Measurements from ENCODE around the gene SPAG16. TPM values are rescaled to one million over a fixed set of nuclear protein-coding genes. Genes with fewer than 3 reads are reported as not detected.
A peak's percentile ranks its signal among the peaks of the same experiment; 100 is the strongest.

Gene SPAG16
- 7.6 TPM for total RNA-seq

- Histone ChIP-seq H3K27me3 (no peaks in the 10 kb centered on the region), H3K4me3 (peak within 1 kb of the TSS; percentile 84 to 85), H3K36me3 (no peaks in the 10 kb centered on the region), H3K27ac (peak within 1 kb of the TSS; percentile 60 to 69), H3K4me1 (peaks cover 0 to 5% of the 10 kb centered on the region in 2 donors), H3K9me3 (no peaks in the 10 kb centered on the region)
- no peak for TF ChIP-seq CTCF (IDR thresholded peaks at IDR 0.05)
- intact Hi-C loops (cut with DNase I), result loop anchor here (1.0 to 2.0 kb wide), 2 partner anchors 134 to 1524 kb away; partner anchors contain the start of gene BARD1
- peak; percentile 83 to 97 for DNase-seq (ENCODE audit: low spot score in 2 of 2)
Observed at GRCh38 chr2:213284105-213285090, at the start of gene SPAG16. SPAG16 (plus strand) TSS chr2:213284464.

DNA sequence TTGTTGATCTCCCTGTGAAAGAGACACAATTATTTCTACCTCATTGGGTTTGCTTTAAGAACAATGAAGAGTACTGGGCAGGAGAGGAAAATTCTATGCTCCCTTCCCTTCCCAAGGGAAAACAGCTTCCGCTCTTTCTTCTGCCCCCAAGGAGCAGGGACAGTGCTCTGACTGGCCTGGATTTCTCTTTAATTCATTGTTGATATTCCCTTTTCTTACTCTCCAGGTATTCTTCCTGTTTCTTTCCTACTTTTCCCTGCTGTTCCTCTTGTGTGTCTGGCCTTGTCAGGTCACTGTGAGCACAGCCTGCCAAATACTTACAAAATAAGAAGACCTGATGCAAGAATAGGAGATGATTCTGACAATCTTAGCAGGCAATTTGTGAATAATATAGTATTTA lies 49.6 kb upstream of the SPAG16 start:
- Histone ChIP-seq H3K27me3 (no peaks in the 10 kb centered on the region), H3K9me3 (no peaks in the 10 kb centered on the region), H3K36me3 (no peaks in the 10 kb centered on the region), H3K4me1 (peaks cover 0 to 12% of the 10 kb centered on the region in 2 donors), H3K27ac (no peak overlapping the region), H3K4me3 (no peak overlapping the region)
- intact Hi-C loops (cut with DNase I), result loop anchor here (5.0 to 10.0 kb wide), 3 partner anchors 82 to 1570 kb away; partner anchors contain the start of genes BARD1 and IKZF2
- no peak for DNase-seq (ENCODE audit: low spot score in 2 of 2)
- TF ChIP-seq CTCF (IDR thresholded peaks at IDR 0.05), result no peak

DNA sequence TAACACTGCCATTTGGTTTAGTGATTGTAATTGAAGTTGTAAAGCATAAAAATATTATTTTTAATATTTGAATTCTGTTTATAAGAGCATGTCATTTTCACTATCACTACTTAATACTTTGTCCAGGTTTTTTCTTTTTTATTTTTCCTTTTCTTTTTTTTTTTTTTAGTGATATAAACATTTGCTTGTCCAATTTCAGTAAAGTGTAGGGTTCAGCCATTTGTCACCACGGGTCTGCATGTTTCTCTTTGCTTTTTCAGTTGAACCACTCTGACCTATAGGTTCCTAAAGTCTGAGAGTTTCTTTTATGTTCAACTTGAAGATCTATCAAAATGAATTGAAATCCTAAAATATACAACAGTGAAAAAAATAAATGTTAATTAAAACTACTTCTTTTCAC lies 48.5 kb upstream of the SPAG16 start:
- Histone ChIP-seq H3K4me1 (peaks cover 0 to 13% of the 10 kb centered on the region in 2 donors), H3K4me3 (no peak overlapping the region), H3K27me3 (no peaks in the 10 kb centered on the region), H3K36me3 (no peaks in the 10 kb centered on the region), H3K9me3 (no peaks in the 10 kb centered on the region), H3K27ac (no peak overlapping the region)
- TF ChIP-seq CTCF (IDR thresholded peaks at IDR 0.05), result no peak
- intact Hi-C loops (cut with DNase I), result loop anchor here (2.0 to 10.0 kb wide), 4 partner anchors 17 to 1569 kb away; partner anchors contain the start of genes BARD1 and IKZF2
- DNase-seq (ENCODE audit: low spot score in 2 of 2), result no peak

GRCh38 chr2:213237251-213237650 lies 47.0 kb upstream of the SPAG16 start:
- peaks cover 0 to 14% of the 10 kb centered on the region in 2 donors for H3K4me1 ChIP-seq
- no peaks in the 10 kb centered on the region for H3K9me3 ChIP-seq
- H3K4me3 ChIP-seq, result no peak overlapping the region
- DNase-seq (ENCODE audit: low spot score in 2 of 2), result no peak
- no peaks in the 10 kb centered on the region for H3K36me3 ChIP-seq
- no peak for TF ChIP-seq CTCF (IDR thresholded peaks at IDR 0.05)
- intact Hi-C loops (cut with DNase I), result loop anchor here (2.0 to 10.0 kb wide), 4 partner anchors 18 to 1568 kb away; partner anchors contain the start of genes BARD1 and IKZF2
- H3K27ac ChIP-seq, result no peak overlapping the region
- no peaks in the 10 kb centered on the region for H3K27me3 ChIP-seq

DNA sequence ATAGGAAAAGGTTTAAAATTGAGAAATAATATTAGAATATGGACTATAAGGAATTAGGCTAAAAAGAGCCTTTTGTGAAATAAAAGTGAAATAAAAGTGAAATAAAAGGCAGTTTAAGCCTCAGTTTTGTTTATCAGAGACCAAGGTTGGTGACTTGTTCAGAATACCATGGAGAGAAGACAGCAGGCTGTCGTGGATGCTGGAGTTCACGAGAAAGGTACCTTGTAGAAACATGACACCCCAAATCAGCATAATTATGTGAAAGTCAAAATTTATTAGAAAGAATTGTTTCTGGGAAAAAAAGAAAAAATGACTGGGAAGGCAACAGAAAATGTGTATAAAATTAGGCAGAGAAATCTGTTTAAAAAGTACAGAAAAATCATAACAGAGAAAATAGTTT lies 46.5 kb upstream of the SPAG16 start:
- H3K27ac ChIP-seq, result no peak overlapping the region

More for the DNA sequence above, 46.5 kb upstream of the SPAG16 start:
- TF ChIP-seq CTCF (IDR thresholded peaks at IDR 0.05), result no peak
- intact Hi-C loops (cut with DNase I), result loop anchor here (2.0 to 10.0 kb wide), 4 partner anchors 19 to 1567 kb away; partner anchors contain the start of genes BARD1 and IKZF2
- peaks cover 0 to 12% of the 10 kb centered on the region in 2 donors for H3K4me1 ChIP-seq
- H3K36me3 ChIP-seq, result no peaks in the 10 kb centered on the region
- no peaks in the 10 kb centered on the region for H3K9me3 ChIP-seq
- no peak overlapping the region for H3K4me3 ChIP-seq
- no peaks in the 10 kb centered on the region for H3K27me3 ChIP-seq
- no peak for DNase-seq (ENCODE audit: low spot score in 2 of 2)
